GM12864 (cell line): ENCODE data around the gene ZNF554.
"Not testable (repeated sequence)": the region's sequence is repeated elsewhere in the genome, so short reads cannot be mapped to it uniquely, and the experiment has no call there.

Experiments
- DNase-seq: peaks from one replicate; pipeline ENCODE4 v3.0.0-alpha.2; 2011; ENCODE audit warnings: low read depth
- H3K4me3 ChIP-seq: 2 replicates; pipeline ENCODE4 v1.5.1; 2011; ENCODE audit warnings: mild to moderate bottlenecking, low read depth, low read length, control low read depth
- TF ChIP-seq, protein P1 (sequence below): IDR thresholded peaks from 2 replicates; pipeline ENCODE4 v1.5.1; 2011; ENCODE audit warnings: low read depth, mild to moderate bottlenecking, moderate library complexity, low read length, control low read depth, inconsistent platforms; ENCODE audit errors: missing control alignments

Gene ZNF554

GRCh38 chr19:2791440-2791839, 28.2 kb upstream of the ZNF554 start:
- TF ChIP-seq, protein P1, sequence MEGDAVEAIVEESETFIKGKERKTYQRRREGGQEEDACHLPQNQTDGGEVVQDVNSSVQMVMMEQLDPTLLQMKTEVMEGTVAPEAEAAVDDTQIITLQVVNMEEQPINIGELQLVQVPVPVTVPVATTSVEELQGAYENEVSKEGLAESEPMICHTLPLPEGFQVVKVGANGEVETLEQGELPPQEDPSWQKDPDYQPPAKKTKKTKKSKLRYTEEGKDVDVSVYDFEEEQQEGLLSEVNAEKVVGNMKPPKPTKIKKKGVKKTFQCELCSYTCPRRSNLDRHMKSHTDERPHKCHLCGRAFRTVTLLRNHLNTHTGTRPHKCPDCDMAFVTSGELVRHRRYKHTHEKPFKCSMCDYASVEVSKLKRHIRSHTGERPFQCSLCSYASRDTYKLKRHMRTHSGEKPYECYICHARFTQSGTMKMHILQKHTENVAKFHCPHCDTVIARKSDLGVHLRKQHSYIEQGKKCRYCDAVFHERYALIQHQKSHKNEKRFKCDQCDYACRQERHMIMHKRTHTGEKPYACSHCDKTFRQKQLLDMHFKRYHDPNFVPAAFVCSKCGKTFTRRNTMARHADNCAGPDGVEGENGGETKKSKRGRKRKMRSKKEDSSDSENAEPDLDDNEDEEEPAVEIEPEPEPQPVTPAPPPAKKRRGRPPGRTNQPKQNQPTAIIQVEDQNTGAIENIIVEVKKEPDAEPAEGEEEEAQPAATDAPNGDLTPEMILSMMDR = no peak
- DNase-seq = no peak
- no peak overlapping the region for H3K4me3 ChIP-seq

DNA sequence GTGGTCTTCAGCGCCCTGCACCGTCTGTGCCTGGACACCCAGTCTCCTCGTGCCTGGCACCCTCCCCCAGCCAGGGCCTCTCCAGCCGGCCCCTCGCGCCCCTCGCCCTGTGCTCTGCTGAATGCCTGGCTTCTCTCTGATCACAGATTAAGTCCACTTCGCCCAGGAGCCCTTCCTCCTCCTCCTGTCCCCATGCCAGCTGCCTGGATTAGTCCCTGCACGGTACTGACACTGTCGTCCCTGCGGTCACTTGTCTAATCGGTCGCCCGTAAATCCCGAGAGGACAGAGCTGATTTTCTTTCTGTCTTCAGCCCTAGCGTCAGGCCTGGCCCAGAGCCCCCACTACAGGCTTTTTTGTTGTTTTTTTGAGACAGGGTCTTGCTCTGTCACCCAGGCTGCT, 27.8 kb upstream of the ZNF554 start:
- H3K4me3 ChIP-seq = no peak overlapping the region
- no peak for DNase-seq
- TF ChIP-seq, protein P1 = no peak

GRCh38 chr19:2792666-2793065, 27.0 kb upstream of the ZNF554 start:
- H3K4me3 ChIP-seq, DNase-seq: not testable (repeated sequence)

DNA sequence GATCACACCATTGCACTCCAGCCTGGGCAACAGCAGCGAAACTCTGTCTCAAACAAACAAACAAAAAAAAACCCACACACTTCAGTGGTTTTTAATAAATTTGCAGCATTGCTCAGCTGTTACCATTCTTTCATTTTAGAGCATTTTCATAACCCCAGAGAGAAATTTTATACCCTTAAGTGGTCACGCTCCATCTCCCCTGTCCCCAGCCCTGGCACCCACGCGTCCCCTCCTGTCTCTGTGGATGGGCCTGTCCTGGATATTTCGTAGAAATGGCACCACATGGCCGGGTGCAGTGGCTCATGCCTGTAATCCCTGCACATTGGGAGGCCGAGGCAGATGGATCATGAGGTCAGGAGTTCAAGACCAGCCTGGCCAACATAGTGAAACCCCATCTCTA, 26.5 kb upstream of the ZNF554 start:
- TF ChIP-seq, protein P1 = no peak
- H3K4me3 ChIP-seq = no peak overlapping the region
- DNase-seq = no peak

DNA sequence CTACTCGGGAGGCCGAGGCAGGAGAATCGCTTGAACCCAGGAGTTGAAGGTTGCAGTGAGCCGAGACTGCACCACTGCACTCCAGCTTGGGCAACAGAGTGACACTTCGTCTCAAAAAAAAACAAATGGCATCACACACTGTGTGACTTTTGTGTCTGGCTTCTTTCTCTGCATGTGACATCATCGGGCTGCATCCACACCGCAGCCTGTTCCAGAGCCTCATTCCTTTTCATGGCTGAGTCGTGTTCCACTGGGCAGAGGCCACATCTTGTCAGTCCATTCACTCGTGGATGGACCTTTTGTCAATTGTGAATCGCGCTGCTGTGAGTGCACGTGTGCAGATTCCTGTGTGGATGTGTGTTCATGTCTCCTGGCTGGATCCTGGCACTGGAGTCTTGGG, 26.1 kb upstream of the ZNF554 start:
- H3K4me3 ChIP-seq = no peak overlapping the region
- DNase-seq = no peak
- TF ChIP-seq, protein P1 = no peak

- TF ChIP-seq, protein P1 = no peak
- no peak overlapping the region for H3K4me3 ChIP-seq
- no peak for DNase-seq
Observed at GRCh38 chr19:2795827-2796658, 23.6 kb upstream of the ZNF554 start.

- no peak for DNase-seq
- TF ChIP-seq, protein P1 = no peak
Observed at GRCh38 chr19:2796659-2797266, 22.9 kb upstream of the ZNF554 start.

More at GRCh38 chr19:2796659-2797266, 22.9 kb upstream of the ZNF554 start:
- no peak overlapping the region for H3K4me3 ChIP-seq
